COLO668 (cell line): ENCODE measurements around the gene ZFP69B.

Source experiments
- DNase-seq: peaks from one replicate; lab custom pipeline; 2025; ENCODE audit not compliant: unreplicated experiment; lab: John Stamatoyannopoulos, UW

ZFP69B gene

DNA sequence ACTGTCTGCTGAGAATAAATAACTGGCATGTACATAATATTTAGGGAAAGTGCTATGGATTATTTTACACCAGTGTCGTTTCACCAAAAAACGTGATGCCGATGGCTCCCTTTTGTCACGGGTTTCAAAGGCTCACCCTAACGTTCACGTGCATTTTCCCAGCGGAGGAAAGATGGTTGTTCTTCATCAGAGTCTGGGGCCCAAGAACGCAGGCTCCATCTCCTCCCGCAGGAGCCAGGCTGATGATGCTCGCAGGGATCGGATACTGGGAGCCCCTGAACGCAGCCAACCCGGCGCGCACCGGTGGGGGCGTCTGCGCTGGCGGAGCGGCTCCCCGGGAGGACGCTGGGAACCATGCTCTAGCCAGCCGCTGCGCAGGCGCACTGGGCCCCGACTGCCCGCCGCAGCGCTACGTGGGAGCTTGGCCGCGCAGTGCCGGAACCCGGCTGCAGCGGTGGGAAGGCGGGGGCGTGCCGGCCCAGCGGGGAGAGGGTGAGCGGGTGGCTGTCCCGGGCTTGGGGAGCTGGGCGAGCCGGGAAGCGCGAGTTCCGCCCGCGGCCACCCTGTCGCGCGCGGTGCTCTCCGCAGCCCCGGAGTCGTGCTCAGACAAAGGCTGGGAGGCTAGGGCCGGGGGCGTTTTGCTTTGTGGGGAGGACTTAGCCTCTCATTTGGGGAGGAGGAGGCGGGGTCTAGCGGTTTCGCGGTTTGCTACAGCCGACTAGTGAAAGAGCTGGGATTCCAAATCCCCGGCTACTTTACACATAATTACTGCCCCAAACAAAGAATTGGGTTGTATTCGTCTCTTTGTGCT lies at the start of gene ZFP69B:
Gene ZFP69B, plus strand, starts transcription at position 793 of the 811 bp plus-strand sequence. CDS start 486 bp downstream, outside the sequence.
- DNase-seq = peak; percentile 100

GRCh38 chr1:40401473-40402201 lies 48.6 kb upstream of the ZFP69B start:
- no peak for DNase-seq

DNA sequence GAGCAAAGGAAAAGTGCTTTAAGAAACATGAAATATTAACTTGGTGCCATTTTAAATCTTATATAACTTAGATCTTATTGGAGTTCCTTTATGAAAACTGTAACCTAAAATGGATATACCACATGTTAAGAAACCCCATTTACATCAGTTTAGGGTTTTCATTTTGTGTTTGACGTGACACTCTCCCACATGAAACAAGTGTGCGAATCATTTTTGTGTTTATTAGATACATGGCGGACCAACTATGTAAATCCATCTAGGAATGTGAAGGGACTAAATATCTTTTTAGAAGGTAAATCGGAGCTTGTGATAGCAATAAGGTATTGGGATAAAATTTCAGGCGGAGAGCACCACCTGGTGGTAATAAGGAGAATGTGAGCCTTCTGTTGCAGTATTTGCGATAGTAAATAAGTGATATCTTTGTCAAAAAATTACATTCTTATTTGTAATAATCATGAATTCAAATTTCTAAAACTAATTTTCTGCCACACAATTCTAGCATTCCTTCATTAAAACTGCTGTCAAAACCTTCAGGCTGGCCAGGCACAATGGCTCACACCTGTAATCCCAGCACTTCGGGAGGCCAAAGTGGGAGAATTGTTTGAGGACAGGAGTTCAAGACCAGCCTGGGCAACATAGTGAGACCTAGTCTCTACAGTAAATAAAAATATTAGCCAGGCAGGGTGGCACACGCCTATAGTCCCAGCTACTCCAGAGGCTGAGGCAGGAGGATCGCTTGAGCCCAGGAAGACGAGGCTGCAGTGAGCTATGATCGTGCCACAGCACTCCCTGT lies 45.4 kb upstream of the ZFP69B start:
- DNase-seq = peak; percentile 99

GRCh38 chr1:40405812-40406211 lies 44.5 kb upstream of the ZFP69B start:
- DNase-seq = no peak

DNA sequence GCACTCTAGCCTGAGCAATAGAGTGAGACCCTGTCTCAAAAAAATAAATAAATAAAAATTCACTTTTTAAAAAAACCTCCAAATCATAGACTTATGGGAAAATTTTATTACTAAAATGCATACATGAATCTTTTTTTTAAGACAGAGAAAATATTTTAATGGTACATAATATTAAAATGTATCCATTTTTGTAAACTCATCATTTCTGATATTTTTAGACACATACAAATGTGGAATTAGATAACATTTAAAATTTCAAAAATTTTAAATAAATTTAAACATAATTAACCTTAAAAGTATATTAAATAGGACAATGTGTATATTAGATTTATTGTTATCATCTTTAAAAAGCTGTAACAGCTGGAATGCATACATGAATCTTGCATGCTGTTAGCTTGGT lies 42.8 kb upstream of the ZFP69B start:
- DNase-seq = no peak

DNA sequence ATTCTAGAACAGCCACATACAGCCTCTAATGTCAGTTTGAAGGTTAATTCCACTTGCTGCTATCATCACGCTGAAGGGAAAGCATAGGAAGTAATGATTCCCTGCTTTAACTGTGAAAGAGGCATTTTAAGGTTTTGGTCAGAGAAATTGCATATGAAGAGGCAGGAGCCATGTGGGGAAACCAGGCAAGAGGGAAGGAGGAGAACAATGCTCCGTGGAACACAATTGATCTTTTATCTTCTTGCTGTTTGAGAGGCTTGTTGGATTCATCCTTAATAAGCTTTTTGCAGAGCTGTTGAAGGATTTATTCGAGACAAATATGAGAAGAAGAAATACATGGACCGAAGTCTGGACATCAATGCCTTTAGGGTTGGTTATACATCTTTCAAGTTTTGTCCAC lies 40.8 kb upstream of the ZFP69B start:
- no peak for DNase-seq

DNA sequence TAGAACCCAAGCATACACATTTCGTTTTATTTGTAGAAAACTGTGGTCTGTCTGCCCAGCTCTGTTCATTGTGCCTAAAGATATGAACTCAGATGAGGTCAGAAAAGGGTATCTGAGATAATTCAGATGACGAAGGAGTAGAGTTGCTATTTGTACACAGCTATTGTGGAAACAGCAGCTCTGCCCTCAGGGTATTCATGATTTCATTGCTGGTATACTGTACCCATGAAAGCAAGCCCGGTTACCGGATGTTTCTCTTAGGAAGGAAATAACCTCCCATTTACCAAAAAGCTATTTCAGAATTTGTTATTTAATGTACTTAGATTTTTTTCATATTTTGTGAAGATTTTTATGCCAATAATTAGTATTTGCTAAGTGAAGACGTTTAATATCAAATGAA lies 39.0 kb upstream of the ZFP69B start:
- no peak for DNase-seq

GRCh38 chr1:40411843-40412242 lies 38.4 kb upstream of the ZFP69B start:
- no peak for DNase-seq

DNA sequence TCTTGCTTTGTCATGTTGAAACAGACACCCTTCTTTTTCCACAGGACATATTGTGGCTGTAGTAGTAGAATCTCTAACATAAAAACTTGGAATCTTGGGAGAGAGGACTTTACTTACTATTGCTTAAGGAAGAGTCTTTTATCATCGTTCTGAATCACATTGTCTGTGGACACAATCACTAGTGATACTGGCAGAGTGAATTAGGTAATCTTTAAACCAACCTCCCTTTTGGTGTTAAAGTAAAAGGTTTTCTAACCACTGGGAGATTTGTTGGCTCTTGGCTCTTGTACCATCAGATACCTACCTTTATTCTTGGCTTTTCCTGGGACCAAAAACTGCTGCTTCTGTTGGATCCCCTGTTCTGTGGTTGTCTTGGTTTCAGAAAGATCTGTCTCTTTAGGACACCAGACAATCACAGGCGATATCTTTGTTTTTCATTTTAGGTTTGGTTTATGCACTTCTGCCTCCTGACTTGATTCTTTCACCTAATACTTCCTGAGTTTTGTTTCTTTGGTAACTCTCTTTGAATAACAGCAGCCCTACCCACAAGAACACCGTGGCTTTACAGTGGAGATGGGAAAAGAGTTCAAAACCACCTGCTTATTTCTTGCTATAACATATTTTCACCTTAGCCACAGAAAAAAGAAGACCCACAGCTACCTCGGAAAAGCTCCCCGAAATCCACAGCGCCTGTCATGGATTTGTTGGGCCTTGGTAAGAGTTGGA lies 36.6 kb upstream of the ZFP69B start:
- DNase-seq = no peak

- DNase-seq = no peak
These were observed 35.9 kb upstream of the ZFP69B start for GRCh38 chr1:40414331-40414730.

GRCh38 chr1:40416709-40417108 lies 33.6 kb upstream of the ZFP69B start:
- DNase-seq = no peak

DNA sequence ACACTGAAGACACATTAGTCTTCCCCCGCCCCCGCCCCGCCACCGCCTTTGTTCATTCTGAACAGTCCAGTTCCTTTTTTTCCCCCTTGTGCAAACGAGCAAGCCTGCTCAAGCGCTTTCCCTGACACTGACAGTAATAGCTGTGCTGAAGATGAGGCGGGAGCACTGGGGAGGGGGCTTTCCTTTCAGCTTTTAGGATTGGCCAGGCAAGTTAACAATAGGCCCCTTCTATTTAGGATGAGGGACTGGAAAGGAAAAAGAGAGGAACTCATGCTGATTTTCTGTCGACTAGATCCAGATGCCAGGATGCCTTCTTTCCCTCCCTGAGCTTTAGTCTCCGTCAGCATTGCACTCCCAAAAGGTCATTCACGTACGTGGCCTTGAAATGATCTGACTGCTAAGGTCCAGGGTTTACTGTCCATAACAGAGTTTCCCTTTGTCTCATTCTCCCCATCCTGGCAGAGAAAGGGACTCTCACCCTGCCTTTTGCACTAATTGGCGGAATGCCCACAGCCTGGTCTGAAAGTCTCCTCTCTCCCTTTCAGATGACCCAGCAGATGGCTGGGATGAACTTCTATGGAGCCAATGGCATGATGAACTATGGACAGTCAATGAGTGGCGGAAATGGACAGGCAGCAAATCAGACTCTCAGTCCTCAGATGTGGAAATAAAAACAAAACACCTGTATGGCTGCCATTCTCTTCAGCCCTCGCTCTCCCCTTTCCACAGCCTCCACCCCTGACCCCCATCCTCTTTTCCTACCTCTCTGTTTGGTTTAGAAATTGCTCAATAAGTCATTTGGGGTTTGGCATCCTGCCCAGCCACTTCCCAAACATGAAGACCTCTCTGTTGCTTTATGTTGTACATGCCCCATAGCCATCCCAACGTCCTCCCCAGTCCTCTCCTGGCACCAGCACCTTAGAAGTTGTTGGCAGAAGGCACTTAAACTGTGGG lies 28.6 kb upstream of the ZFP69B start:
- peak; percentile 100 for DNase-seq

DNA sequence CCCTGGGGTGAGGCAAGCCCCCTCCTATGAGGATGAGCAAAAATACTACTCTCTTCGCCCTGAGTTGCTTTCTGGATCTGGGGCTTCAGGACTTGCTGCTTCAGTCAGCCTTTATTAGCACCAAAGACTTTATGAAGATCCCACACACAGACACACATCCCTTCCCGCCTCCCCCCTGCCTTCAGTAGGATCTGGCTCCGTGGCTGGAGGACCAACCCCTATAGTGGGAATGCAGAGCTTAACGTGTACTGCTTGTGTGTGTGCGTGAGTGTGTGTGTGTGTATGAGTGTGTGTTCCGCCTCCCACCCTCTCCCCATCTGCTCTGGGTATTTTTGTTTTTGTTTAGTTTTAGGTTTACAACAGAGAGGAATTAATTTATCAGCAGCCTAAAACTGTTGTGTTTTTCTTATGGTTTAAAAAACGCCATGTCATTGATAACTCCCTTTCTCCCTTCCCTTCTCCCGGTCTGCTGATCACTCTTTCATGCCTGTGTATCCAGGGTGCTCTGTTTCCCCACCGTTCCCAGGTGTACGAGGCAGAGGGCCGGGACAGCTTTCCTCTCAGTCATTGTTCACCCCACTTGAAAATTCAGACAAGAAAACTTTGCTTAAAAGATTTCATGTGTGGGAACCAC lies 27.5 kb upstream of the ZFP69B start:
- no peak for DNase-seq

- no peak for DNase-seq
These were observed 27.0 kb upstream of the ZFP69B start for GRCh38 chr1:40423264-40423642.

DNA sequence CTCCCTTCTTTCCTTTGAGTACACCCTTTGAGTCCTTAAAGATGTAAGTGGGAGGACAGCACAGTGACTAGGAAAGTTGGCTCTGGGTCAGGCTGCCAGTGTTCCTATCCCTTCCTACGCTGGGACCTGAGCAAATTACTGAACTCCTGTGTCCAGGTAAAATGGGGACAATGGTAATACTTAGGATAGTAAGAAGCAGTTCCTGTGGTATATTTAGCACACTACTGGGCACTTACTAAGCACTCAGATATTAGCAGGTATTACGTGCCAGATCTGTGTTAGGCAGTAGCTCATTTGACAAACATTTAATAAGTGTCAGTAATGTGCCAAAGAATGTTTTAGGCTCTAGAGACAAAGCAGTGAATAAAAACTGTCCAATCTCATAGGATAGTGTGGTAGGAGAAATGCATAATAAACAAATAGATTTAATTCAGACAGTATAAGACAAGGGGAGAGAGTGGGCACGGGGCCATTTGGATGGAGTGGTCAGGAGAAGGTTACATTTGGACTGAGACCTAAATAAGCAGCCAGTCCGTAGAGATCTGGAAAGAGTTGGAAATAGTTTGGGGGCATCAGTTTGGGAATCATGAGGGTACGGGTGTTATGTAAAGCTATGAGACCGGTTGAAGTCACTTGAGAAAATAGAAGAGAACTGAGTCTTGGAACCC lies 26.2 kb upstream of the ZFP69B start:
- DNase-seq = no peak

GRCh38 chr1:40425198-40425597 lies 25.1 kb upstream of the ZFP69B start:
- no peak for DNase-seq

GRCh38 chr1:40431385-40431784 lies 18.9 kb upstream of the ZFP69B start:
- no peak for DNase-seq

DNA sequence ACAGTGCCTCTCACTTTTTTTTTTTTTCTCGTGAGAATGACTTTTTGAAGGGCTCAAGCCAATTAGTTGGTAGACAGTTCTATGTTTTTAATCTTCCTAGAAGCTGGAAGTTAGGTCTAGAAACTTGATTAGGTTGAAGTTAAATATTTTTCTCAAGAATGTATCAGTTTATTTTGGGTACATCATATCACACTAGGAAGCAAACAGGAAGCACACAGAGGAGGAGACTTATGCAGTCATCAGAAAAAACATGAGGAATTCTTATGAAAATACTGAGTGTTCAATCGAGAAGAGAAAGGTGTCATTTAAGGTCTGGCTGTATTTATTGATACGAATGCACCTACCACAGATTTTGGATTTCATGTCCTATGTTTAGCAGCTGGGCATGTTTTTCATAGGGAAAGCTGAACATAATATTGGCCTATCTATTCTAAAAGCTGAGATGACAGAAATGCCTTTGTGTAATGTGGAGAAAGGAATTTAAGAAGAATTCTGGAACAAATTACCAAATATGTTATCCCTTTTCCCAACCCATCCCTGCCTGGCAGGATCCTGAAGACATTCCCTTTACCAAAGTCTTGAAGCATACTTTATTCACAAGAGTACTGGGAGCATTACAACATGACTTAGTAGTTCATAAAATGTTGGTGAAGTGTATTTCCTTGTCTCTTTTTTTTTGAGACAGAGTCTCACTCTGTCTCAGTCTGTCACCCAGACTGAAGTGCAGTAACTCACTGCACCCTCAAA lies 17.5 kb upstream of the ZFP69B start:
- no peak for DNase-seq
